K562 (cell line): ENCODE measurements around the gene DTX3. TPM values are rescaled to one million over a fixed set of nuclear protein-coding genes. Genes with fewer than 3 reads are reported as not detected.

Source experiments
- ATAC-seq: fragments of 200-7000 bp; cut with Tn5 transposase; 3 replicates; pipeline ENCODE4 v1.9.1; 2020; ENCODE audit warnings: moderate library complexity
- BruUV-seq: library from RNA; stranded (reverse); fragments of 400-500 nt; replicated peaks from 2 replicates; lab custom pipeline; 2021; lab: Mats Ljungman, UMichigan
- CTCF ChIA-PET: fragments of 300-600 bp; formaldehyde crosslinking; extraction: SDS; loops from one replicate; lab custom pipeline; 2021; ENCODE audit warnings: low intra/inter-chr PET ratio; lab: Yijun Ruan, JAX
- POLR2A ChIA-PET: fragments of 300-600, 350-650 bp; sonication (Branson Sonifier 250); formaldehyde crosslinking; extraction: SDS; loops from one replicate; lab custom pipeline; 2021; ENCODE audit warnings: antibody characterized with exemption, inconsistent platforms; lab: Yijun Ruan, JAX
- DNase-seq, 4 experiments: peaks; one replicate each; pipeline versions ENCODE4 v3.0.0 to v3.0.0-alpha.2; 2011 to 2018; ENCODE audit warnings: low spot score in 3 of 4, mixed read lengths in 3 of 4; ENCODE audit errors: extremely low read depth in 1 of 4
- FAIRE-seq: peaks from 2 replicates; lab custom pipeline; 2011; peaks lifted over from hg19 to GRCh38; lab: Jason Lieb, UNC
- H2AFZ ChIP-seq: 2 replicates; pipeline ENCODE4 v1.6.0; 2011; ENCODE audit warnings: low read depth, low read length, control low read depth, inconsistent platforms
- H3K27ac ChIP-seq: fragments of 200-600 bp; 3 replicates; pipeline ENCODE4 v1.8.0; 2011; ENCODE audit warnings: low read depth, mild to moderate bottlenecking, control low read depth, inconsistent platforms, low read length, moderate library complexity, mixed read lengths; ENCODE audit errors: extremely low read depth
- H3K27me3 ChIP-seq, 2 experiments: fragments of 300-600 bp in 1 of 2; 2 replicates in 1 of 2; 3 replicates in 1 of 2; pipeline versions ENCODE4 v1.6.0 to v1.8.0; 2011; ENCODE audit warnings: inconsistent platforms in 2 of 2, low read length in 2 of 2, mild to moderate bottlenecking in 1 of 2, mixed read lengths in 1 of 2, moderate library complexity in 1 of 2; ENCODE audit not compliant: control insufficient read depth in 2 of 2, insufficient read depth in 2 of 2
- H3K36me3 ChIP-seq: fragments of 300-600 bp; 3 replicates; pipeline ENCODE4 v1.8.0; 2011; ENCODE audit warnings: mild to moderate bottlenecking, low read length, inconsistent platforms; ENCODE audit not compliant: control insufficient read depth, insufficient read depth
- H3K4me1 ChIP-seq, 2 experiments: fragments of 200-600 bp in 1 of 2; replicated peaks in 1 of 2; 2 replicates in 1 of 2; 3 replicates in 1 of 2; pipeline versions ENCODE4 v1.5.1 to v1.8.0; 2011; ENCODE audit warnings: inconsistent platforms in 2 of 2, low read length in 2 of 2, mild to moderate bottlenecking in 1 of 2, mixed read lengths in 1 of 2, moderate library complexity in 1 of 2; ENCODE audit not compliant: control insufficient read depth in 2 of 2, insufficient read depth in 2 of 2
- H3K4me2 ChIP-seq: 2 replicates; pipeline ENCODE4 v1.6.1; 2011; ENCODE audit warnings: low read length, control low read depth, inconsistent platforms, mixed read lengths; ENCODE audit not compliant: insufficient read depth
- H3K4me3 ChIP-seq: fragments of 200-600 bp; sonication (generic), shearing (Covaris generic); 2 replicates; pipeline ENCODE4 v1.5.1; 2016; ENCODE audit warnings: control low read depth, inconsistent platforms
- H3K79me2 ChIP-seq: fragments of 200-600 bp; 3 replicates; pipeline ENCODE4 v1.8.0; 2011; ENCODE audit warnings: low read length, inconsistent platforms; ENCODE audit not compliant: control insufficient read depth, insufficient read depth
- H3K9ac ChIP-seq, 2 experiments: 2 replicates each; pipeline versions ENCODE4 v1.6.0 to v1.6.1; 2011; ENCODE audit warnings: low read depth in 2 of 2, low read length in 2 of 2, control low read depth in 1 of 2, inconsistent platforms in 1 of 2, mild to moderate bottlenecking in 1 of 2, mixed read lengths in 1 of 2; ENCODE audit not compliant: insufficient read depth in 1 of 2
- H3K9me1 ChIP-seq: one replicate; pipeline ENCODE4 v1.6.0; 2011; ENCODE audit warnings: inconsistent platforms, mild to moderate bottlenecking, low read length, moderate library complexity; ENCODE audit not compliant: control insufficient read depth, insufficient read depth
- H3K9me3 ChIP-seq: replicated peaks from 2 replicates; pipeline ENCODE4 v1.5.1; 2011; ENCODE audit warnings: low read depth, low read length, inconsistent platforms; ENCODE audit not compliant: control insufficient read depth, insufficient read depth
- H4K20me1 ChIP-seq: replicated peaks from 2 replicates; pipeline ENCODE4 v1.6.1; 2011; ENCODE audit warnings: low read length, inconsistent platforms, mixed read lengths; ENCODE audit not compliant: control insufficient read depth, insufficient read depth
- FOSL1 ChIP-seq: fragments of 200-800 bp; sonication (Bioruptor generic); conservative IDR thresholded peaks from 2 replicates; pipeline ENCODE4 v1.6.1; 2016; ENCODE audit warnings: missing genetic modification characterization, missing compliant biosample characterization
- L3MBTL2 ChIP-seq: fragments of 450-650 bp; IDR thresholded peaks from 2 replicates; pipeline ENCODE4 v1.6.1; 2016; ENCODE audit warnings: mild to moderate bottlenecking, moderate library complexity
- RAD51 ChIP-seq: fragments of 450-650 bp; IDR thresholded peaks from 2 replicates; pipeline ENCODE4 v1.7.1; 2016; ENCODE audit warnings: low read depth, mild to moderate bottlenecking, borderline replicate concordance
- RFX1 ChIP-seq: fragments of 450-650 bp; IDR thresholded peaks from 2 replicates; pipeline ENCODE4 v1.6.1; 2016; ENCODE audit warnings: mild to moderate bottlenecking, moderate library complexity
- USF2 ChIP-seq: sonication (generic); formaldehyde crosslinking; IDR thresholded peaks from 2 replicates; pipeline ENCODE4 v1.5.0; 2020; ENCODE audit warnings: missing genetic modification reagents
- ZNF408 ChIP-seq: fragments of 250-450 bp; sonication (Bioruptor Pico); IDR thresholded peaks from 2 replicates; pipeline ENCODE4 v1.4.0; 2020; ENCODE audit warnings: low read depth, mild to moderate bottlenecking, moderate library complexity
- WGBS: fragments of 100-300 bp; shearing (Covaris generic); methylation state at CpG from one replicate; pipeline ENCODE4 v1.1.6; 2016; ENCODE audit warnings: low coverage, mixed read lengths; ENCODE audit not compliant: insufficient coverage; ENCODE audit errors: missing lambda C conversion rate; 5-methylcytosine and 5-hydroxymethylcytosine counted together
- in situ Hi-C: fragments of 300-500 bp; cut with MboI; formaldehyde crosslinking; loops from 4 replicates; pipeline ENCODE4 v1.15.0; 2018; ENCODE audit warnings: inconsistent platforms, mixed read lengths
- intact Hi-C: fragments of 100-400 bp; cut with micrococcal nuclease; formaldehyde crosslinking; loops from 2 replicates; pipeline ENCODE4 v1.14.2; 2022
- polyA plus RNA-seq, 8 experiments: library from polyadenylated mRNA; depleted of rRNA in 4 of 8; stranded (reverse) in 5 of 8; unstranded in 3 of 8; fragments of >200 nt; fragmentation: Nextera tagmentation in 2 of 8; fragmentation: Illumina TruSeq in 1 of 8; extraction: Ambion mirVana in 2 of 8; extraction: Trizol in 1 of 8; gene quantifications; 2 replicates each; pipeline versions ENCODE4 v1.2.1 to v1.2.3, GENCODE V29; 2011 to 2014; ENCODE audit warnings: inconsistent platforms in 1 of 8, missing spikeins in 1 of 8
- total RNA-seq, 7 experiments: library from RNA; depleted of rRNA in 6 of 7; stranded (reverse); fragments of >200 nt in 6 of 7; fragmentation: Illumina TruSeq in 2 of 7; extraction: Trizol in 2 of 7; gene quantifications; 2 replicates each; pipeline versions ENCODE4 v1.2.1 to v1.2.3, GENCODE V29; 2011 to 2021; ENCODE audit warnings: low replicate concordance in 1 of 7

DTX3 gene
- total and polyA plus RNA-seq, 9 of the 15 experiments (the other 6 are each of a cell fraction or from before 2014, with no cell fraction given) = 0.03 to 0.09 (median 0.06) TPM; not detected in 6

GRCh38 chr12:57658890-57659289 is 54.3 kb downstream of the DTX3 start:
- 9% methylated on average over 3 of the region's 3 CpGs for WGBS
- FAIRE-seq = no peak
- in situ Hi-C loops = no loop called here
- DNase-seq = no peak
- CTCF ChIA-PET = no interaction called here
- no peak overlapping the region for H3K4me2 ChIP-seq
- TF ChIP-seq RAD51 (peak; percentile 53), USF2 (CRISPR knock-in tag) (peak; percentile 46; the same call in 1 of the 2 replicates), L3MBTL2 (0 out of 2 replicates have a peak, but pooled peaks have one; percentile 14), FOSL1 (tag) (no peak), RFX1 (peak; percentile 69), ZNF408 (no peak)
- H3K36me3 ChIP-seq = no peaks in the 10 kb centered on the region
- no peak overlapping the region for H3K9ac ChIP-seq
- no peaks in the 10 kb centered on the region for H3K9me1 ChIP-seq
- H4K20me1 ChIP-seq = no peaks in the 10 kb centered on the region
- no peaks in the 10 kb centered on the region for H3K27me3 ChIP-seq
- H3K4me3 ChIP-seq = no peak overlapping the region
- POLR2A ChIA-PET = interaction anchor here (0.6 kb wide), 1 partner anchor 120 kb away, joined by 3 read pairs; no protein-coding TSS in a partner anchor
- no peaks in the 10 kb centered on the region for H3K9me3 ChIP-seq
- intact Hi-C loops = no loop called here
- H3K27ac ChIP-seq = 0 out of 3 replicates have a peak overlapping the region, but pooled peaks have one; percentile 2
- H3K4me1 ChIP-seq = peaks cover 4 to 6% of the 10 kb centered on the region in 2 experiments; a peak in 3 of 5 replicates
- H3K79me2 ChIP-seq = no peaks in the 10 kb centered on the region
- peak overlapping the region; percentile 84 for H2AFZ ChIP-seq
- ATAC-seq = peak; percentile 40
- BruUV-seq = no TSS peak

Other genes with a start within 250 kb of the DTX3 start
Only the 7 nearest of the 24 such genes appear.
- gene DDIT3, start 84.3 kb upstream of the DTX3 start, total RNA-seq (2014; rRNA removed) = 68.2 and 89.9 TPM in 2 replicates
- 89.6 and 104 TPM in 2 replicates for gene DDIT3, start 84.3 kb upstream of the DTX3 start, total RNA-seq (2014; rRNA removed; fragmentation: Illumina TruSeq; extraction: Trizol)
- 53.7 and 59.1 TPM in 2 replicates for gene DDIT3, start 84.3 kb upstream of the DTX3 start, total RNA-seq (2015; rRNA removed; fragmentation: Illumina TruSeq; extraction: Trizol)
- 56.8 and 61.8 TPM in 2 replicates for gene DDIT3, start 84.3 kb upstream of the DTX3 start, total RNA-seq (2021)
- gene DDIT3, start 84.3 kb upstream of the DTX3 start, polyA plus RNA-seq (2011; rRNA removed) = 99.0 and 118 TPM in 2 replicates
- gene DDIT3, start 84.3 kb upstream of the DTX3 start, polyA plus RNA-seq (2014; fragmentation: Illumina TruSeq; extraction: Trizol) = 83.9 and 103 TPM in 2 replicates
- 100 to 1,000 TPM; 254 to 272 TPM for gene DDIT3, start 84.3 kb upstream of the DTX3 start, polyA plus RNA-seq (2014; fragmentation: Nextera tagmentation; extraction: Ambion mirVana)
- 87.2 and 127 TPM in 2 replicates for gene DDIT3, start 84.3 kb upstream of the DTX3 start, polyA plus RNA-seq (2014; rRNA removed)
- 4.7 and 6.3 TPM in 2 replicates for gene MBD6, start 82.0 kb upstream of the DTX3 start, total RNA-seq (2014; rRNA removed)
- 2.7 and 3.8 TPM in 2 replicates for gene MBD6, start 82.0 kb upstream of the DTX3 start, total RNA-seq (2014; rRNA removed; fragmentation: Illumina TruSeq; extraction: Trizol)
- 3.6 and 6.1 TPM in 2 replicates for gene MBD6, start 82.0 kb upstream of the DTX3 start, total RNA-seq (2015; rRNA removed; fragmentation: Illumina TruSeq; extraction: Trizol)
- 46.6 and 54.8 TPM in 2 replicates for gene MBD6, start 82.0 kb upstream of the DTX3 start, total RNA-seq (2021)
- gene MBD6, start 82.0 kb upstream of the DTX3 start, polyA plus RNA-seq (2011; rRNA removed) = 2.0 and 6.8 TPM in 2 replicates
- 14.1 and 20.3 TPM in 2 replicates for gene MBD6, start 82.0 kb upstream of the DTX3 start, polyA plus RNA-seq (2014; fragmentation: Illumina TruSeq; extraction: Trizol)
- 1 to 10 TPM; 2.6 to 2.9 TPM for gene MBD6, start 82.0 kb upstream of the DTX3 start, polyA plus RNA-seq (2014; fragmentation: Nextera tagmentation; extraction: Ambion mirVana)
- gene MBD6, start 82.0 kb upstream of the DTX3 start, polyA plus RNA-seq (2014; rRNA removed) = 12.2 and 19.8 TPM in 2 replicates
- 128 and 135 TPM in 2 replicates for gene DCTN2, start 57.6 kb upstream of the DTX3 start, total RNA-seq (2014; rRNA removed)
- 114 and 115 TPM in 2 replicates for gene DCTN2, start 57.6 kb upstream of the DTX3 start, total RNA-seq (2014; rRNA removed; fragmentation: Illumina TruSeq; extraction: Trizol)
- gene DCTN2, start 57.6 kb upstream of the DTX3 start, total RNA-seq (2015; rRNA removed; fragmentation: Illumina TruSeq; extraction: Trizol) = 122 and 151 TPM in 2 replicates
- gene DCTN2, start 57.6 kb upstream of the DTX3 start, total RNA-seq (2021) = 119 and 129 TPM in 2 replicates
- gene DCTN2, start 57.6 kb upstream of the DTX3 start, polyA plus RNA-seq (2011; rRNA removed) = 137 and 161 TPM in 2 replicates
- 255 and 270 TPM in 2 replicates for gene DCTN2, start 57.6 kb upstream of the DTX3 start, polyA plus RNA-seq (2014; fragmentation: Illumina TruSeq; extraction: Trizol)
- 10 to 100 TPM; 43.6 to 64.7 TPM for gene DCTN2, start 57.6 kb upstream of the DTX3 start, polyA plus RNA-seq (2014; fragmentation: Nextera tagmentation; extraction: Ambion mirVana)
- 125 and 127 TPM in 2 replicates for gene DCTN2, start 57.6 kb upstream of the DTX3 start, polyA plus RNA-seq (2014; rRNA removed)
- 5.9 and 7.1 TPM in 2 replicates for gene KIF5A, start 54.8 kb upstream of the DTX3 start, total RNA-seq (2014; rRNA removed)
- 7.3 and 8.0 TPM in 2 replicates for gene KIF5A, start 54.8 kb upstream of the DTX3 start, total RNA-seq (2014; rRNA removed; fragmentation: Illumina TruSeq; extraction: Trizol)
- gene KIF5A, start 54.8 kb upstream of the DTX3 start, total RNA-seq (2015; rRNA removed; fragmentation: Illumina TruSeq; extraction: Trizol) = 4.3 and 4.5 TPM in 2 replicates
- gene KIF5A, start 54.8 kb upstream of the DTX3 start, total RNA-seq (2021) = 14.2 and 17.7 TPM in 2 replicates
- gene KIF5A, start 54.8 kb upstream of the DTX3 start, polyA plus RNA-seq (2011; rRNA removed) = 16.0 and 19.3 TPM in 2 replicates
- gene KIF5A, start 54.8 kb upstream of the DTX3 start, polyA plus RNA-seq (2014; fragmentation: Illumina TruSeq; extraction: Trizol) = 16.0 and 16.1 TPM in 2 replicates
- 1 to 10 TPM; 3.4 to 5.3 TPM for gene KIF5A, start 54.8 kb upstream of the DTX3 start, polyA plus RNA-seq (2014; fragmentation: Nextera tagmentation; extraction: Ambion mirVana)
- gene KIF5A, start 54.8 kb upstream of the DTX3 start, polyA plus RNA-seq (2014; rRNA removed) = 15.8 and 17.7 TPM in 2 replicates
- 13.8 and 20.7 TPM in 2 replicates for gene PIP4K2C, start 13.6 kb upstream of the DTX3 start, total RNA-seq (2014; rRNA removed)
- gene PIP4K2C, start 13.6 kb upstream of the DTX3 start, total RNA-seq (2014; rRNA removed; fragmentation: Illumina TruSeq; extraction: Trizol) = 18.3 and 19.9 TPM in 2 replicates
- 18.0 and 22.3 TPM in 2 replicates for gene PIP4K2C, start 13.6 kb upstream of the DTX3 start, total RNA-seq (2015; rRNA removed; fragmentation: Illumina TruSeq; extraction: Trizol)
- gene PIP4K2C, start 13.6 kb upstream of the DTX3 start, total RNA-seq (2021) = 28.8 and 29.3 TPM in 2 replicates
- 31.3 and 31.4 TPM in 2 replicates for gene PIP4K2C, start 13.6 kb upstream of the DTX3 start, polyA plus RNA-seq (2011; rRNA removed)
- gene PIP4K2C, start 13.6 kb upstream of the DTX3 start, polyA plus RNA-seq (2014; fragmentation: Illumina TruSeq; extraction: Trizol) = 39.5 and 41.4 TPM in 2 replicates
- gene PIP4K2C, start 13.6 kb upstream of the DTX3 start, polyA plus RNA-seq (2014; fragmentation: Nextera tagmentation; extraction: Ambion mirVana) = 10 to 100 TPM in 1 of 2 experiments, 1 to 10 TPM in 1; 9.0 to 10.8 TPM
- 18.5 and 25.8 TPM in 2 replicates for gene PIP4K2C, start 13.6 kb upstream of the DTX3 start, polyA plus RNA-seq (2014; rRNA removed)
- 11.6 and 18.6 TPM in 2 replicates for gene ARHGEF25, start 6.6 kb downstream of the DTX3 start, total RNA-seq (2014; rRNA removed)
- gene ARHGEF25, start 6.6 kb downstream of the DTX3 start, total RNA-seq (2014; rRNA removed; fragmentation: Illumina TruSeq; extraction: Trizol) = 7.5 and 9.2 TPM in 2 replicates
- 4.9 and 6.1 TPM in 2 replicates for gene ARHGEF25, start 6.6 kb downstream of the DTX3 start, total RNA-seq (2015; rRNA removed; fragmentation: Illumina TruSeq; extraction: Trizol)
- gene ARHGEF25, start 6.6 kb downstream of the DTX3 start, total RNA-seq (2021) = 13.6 and 15.0 TPM in 2 replicates
- gene ARHGEF25, start 6.6 kb downstream of the DTX3 start, polyA plus RNA-seq (2011; rRNA removed) = 13.3 and 18.1 TPM in 2 replicates
- gene ARHGEF25, start 6.6 kb downstream of the DTX3 start, polyA plus RNA-seq (2014; fragmentation: Illumina TruSeq; extraction: Trizol) = 14.1 and 14.9 TPM in 2 replicates
- 1 to 10 TPM in 1 of 2 experiments, under 1 TPM in 1; 0.13 to 1.4 TPM for gene ARHGEF25, start 6.6 kb downstream of the DTX3 start, polyA plus RNA-seq (2014; fragmentation: Nextera tagmentation; extraction: Ambion mirVana)
- gene ARHGEF25, start 6.6 kb downstream of the DTX3 start, polyA plus RNA-seq (2014; rRNA removed) = 16.0 and 17.3 TPM in 2 replicates
- 18.3 and 21.8 TPM in 2 replicates for gene B4GALNT1, start 28.4 kb downstream of the DTX3 start, total RNA-seq (2014; rRNA removed)
- 5.9 and 7.7 TPM in 2 replicates for gene B4GALNT1, start 28.4 kb downstream of the DTX3 start, total RNA-seq (2014; rRNA removed; fragmentation: Illumina TruSeq; extraction: Trizol)
- gene B4GALNT1, start 28.4 kb downstream of the DTX3 start, total RNA-seq (2015; rRNA removed; fragmentation: Illumina TruSeq; extraction: Trizol) = 9.8 and 9.9 TPM in 2 replicates
- gene B4GALNT1, start 28.4 kb downstream of the DTX3 start, total RNA-seq (2021) = 26.3 and 32.2 TPM in 2 replicates
- gene B4GALNT1, start 28.4 kb downstream of the DTX3 start, polyA plus RNA-seq (2011; rRNA removed) = 7.3 and 12.2 TPM in 2 replicates
- 17.4 and 17.5 TPM in 2 replicates for gene B4GALNT1, start 28.4 kb downstream of the DTX3 start, polyA plus RNA-seq (2014; fragmentation: Illumina TruSeq; extraction: Trizol)
- gene B4GALNT1, start 28.4 kb downstream of the DTX3 start, polyA plus RNA-seq (2014; fragmentation: Nextera tagmentation; extraction: Ambion mirVana) = 1 to 10 TPM; 1.0 to 1.7 TPM
- 20.6 and 21.0 TPM in 2 replicates for gene B4GALNT1, start 28.4 kb downstream of the DTX3 start, polyA plus RNA-seq (2014; rRNA removed)